HL-60 (cell line): ENCODE data around the gene DDO.

Experiments used
- DNase-seq, 2 experiments: peaks; one replicate each; pipeline ENCODE4 v3.0.0-alpha.2; 2010 to 2020; ENCODE audit warnings: low read depth in 1 of 2, low spot score in 1 of 2
- H3K27ac ChIP-seq: fragments of 250-450 bp; sonication (Bioruptor Pico); replicated peaks from 2 replicates; pipeline ENCODE4 v1.5.1; 2020; ENCODE audit warnings: mild to moderate bottlenecking, moderate library complexity
- H3K27me3 ChIP-seq: fragments of 250-450 bp; sonication (Bioruptor Pico); 2 replicates; pipeline ENCODE4 v1.5.1; 2021; ENCODE audit warnings: mild to moderate bottlenecking, moderate library complexity; ENCODE audit not compliant: insufficient read depth, poor library complexity, severe bottlenecking
- H3K4me3 ChIP-seq: replicated peaks from 2 replicates; pipeline ENCODE4 v1.5.1; 2011; ENCODE audit warnings: mild to moderate bottlenecking, control low read depth, low read length; ENCODE audit not compliant: insufficient read depth
- CTCF ChIP-seq: IDR thresholded peaks from one replicate; pipeline ENCODE4 v1.5.1; 2011; ENCODE audit warnings: low read length, control low read depth, inconsistent platforms; ENCODE audit not compliant: insufficient read depth
- GABPA ChIP-seq: IDR thresholded peaks from 2 replicates; pipeline ENCODE4 v1.6.1; 2012; ENCODE audit warnings: low read depth
- POLR2AphosphoS5 ChIP-seq: IDR thresholded peaks from 2 replicates; pipeline ENCODE4 v1.6.1; 2012; ENCODE audit warnings: low read depth
- REST ChIP-seq: IDR thresholded peaks from 2 replicates; pipeline ENCODE4 v1.6.1; 2012; ENCODE audit warnings: low read depth; ENCODE audit not compliant: insufficient replicate concordance
- SPI1 ChIP-seq: IDR thresholded peaks from 2 replicates; pipeline ENCODE4 v1.6.1; 2012; ENCODE audit warnings: low read depth, mild to moderate bottlenecking, borderline replicate concordance

Gene DDO

GRCh38 chr6:110390404-110390803 is 25.0 kb downstream of the DDO start:
- no peak overlapping the region for H3K4me3 ChIP-seq
- DNase-seq: no peak
- H3K27ac ChIP-seq: no peak overlapping the region
- no peak for TF ChIP-seq REST
- no peak for TF ChIP-seq GABPA
- no peak for TF ChIP-seq POLR2AphosphoS5
- TF ChIP-seq CTCF: no peak
- TF ChIP-seq SPI1: no peak
- H3K27me3 ChIP-seq: no peaks in the 10 kb centered on the region

DNA sequence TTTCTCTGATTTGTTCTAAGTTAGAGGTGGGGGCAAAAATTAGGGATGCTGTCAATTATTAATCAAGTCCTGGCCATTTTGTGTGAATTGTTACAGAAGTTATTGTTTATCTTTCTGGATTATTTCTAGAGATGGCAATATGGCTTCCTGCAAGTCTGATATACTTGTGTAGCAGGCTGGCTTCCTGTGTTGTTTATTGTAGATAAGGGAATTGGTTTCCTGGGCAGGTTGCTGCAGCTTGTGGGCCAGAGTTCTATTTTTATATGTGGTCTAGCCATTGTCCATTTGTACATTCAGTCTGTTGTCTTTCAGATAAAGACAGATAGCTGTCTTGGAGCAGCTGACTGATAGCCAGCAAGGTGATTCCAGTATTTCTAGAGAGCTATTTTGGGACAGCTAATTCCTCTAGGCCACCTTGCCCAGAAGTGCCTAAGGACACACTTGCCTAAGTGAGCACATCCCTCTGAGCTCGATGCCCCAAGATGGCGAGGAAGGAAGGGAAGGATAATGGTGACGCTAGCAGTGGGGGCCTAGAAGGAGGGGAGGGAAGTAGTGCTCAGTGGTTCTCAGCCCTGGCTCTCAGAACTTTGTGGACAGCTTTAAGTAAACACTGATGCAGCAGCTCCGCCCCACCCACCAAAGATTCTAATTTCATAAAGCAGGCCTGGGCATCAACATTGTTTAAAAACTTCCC is 25.5 kb downstream of the DDO start:
- no peak for DNase-seq
- Histone ChIP-seq H3K4me3 (no peak overlapping the region), H3K27me3 (no peaks in the 10 kb centered on the region), H3K27ac (no peak overlapping the region)
- TF ChIP-seq GABPA (no peak), POLR2AphosphoS5 (no peak), SPI1 (no peak), CTCF (no peak), REST (no peak)

- no peak for DNase-seq
- Histone ChIP-seq H3K27me3 (no peaks in the 10 kb centered on the region), H3K4me3 (no peak overlapping the region), H3K27ac (no peak overlapping the region)
- no peak for TF ChIP-seq GABPA
- TF ChIP-seq SPI1: no peak
- no peak for TF ChIP-seq POLR2AphosphoS5
- TF ChIP-seq REST: no peak
- no peak for TF ChIP-seq CTCF
These were observed 27.4 kb downstream of the DDO start for GRCh38 chr6:110387986-110388385.
